Activated naive CD4-positive, alpha-beta T cell treated with anti-CD3 and anti-CD28 coated beads, Interleukin-2, amount 10 ng/mL, durations not matched to agents 5 hours and 36 hours (primary cell): ENCODE measurements around the gene PPP3R1. TPM values are rescaled to one million over a fixed set of nuclear protein-coding genes. Genes with fewer than 3 reads are reported as not detected.

Experiments used
- total RNA-seq, 2 experiments: library from RNA; stranded (reverse); gene quantifications; one replicate each; pipeline ENCODE4 v1.2.3, GENCODE V29; 2021

PPP3R1 gene, protein sequence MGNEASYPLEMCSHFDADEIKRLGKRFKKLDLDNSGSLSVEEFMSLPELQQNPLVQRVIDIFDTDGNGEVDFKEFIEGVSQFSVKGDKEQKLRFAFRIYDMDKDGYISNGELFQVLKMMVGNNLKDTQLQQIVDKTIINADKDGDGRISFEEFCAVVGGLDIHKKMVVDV
- 10 to 100 TPM; 70.1 to 71.8 TPM for total RNA-seq

DNA sequence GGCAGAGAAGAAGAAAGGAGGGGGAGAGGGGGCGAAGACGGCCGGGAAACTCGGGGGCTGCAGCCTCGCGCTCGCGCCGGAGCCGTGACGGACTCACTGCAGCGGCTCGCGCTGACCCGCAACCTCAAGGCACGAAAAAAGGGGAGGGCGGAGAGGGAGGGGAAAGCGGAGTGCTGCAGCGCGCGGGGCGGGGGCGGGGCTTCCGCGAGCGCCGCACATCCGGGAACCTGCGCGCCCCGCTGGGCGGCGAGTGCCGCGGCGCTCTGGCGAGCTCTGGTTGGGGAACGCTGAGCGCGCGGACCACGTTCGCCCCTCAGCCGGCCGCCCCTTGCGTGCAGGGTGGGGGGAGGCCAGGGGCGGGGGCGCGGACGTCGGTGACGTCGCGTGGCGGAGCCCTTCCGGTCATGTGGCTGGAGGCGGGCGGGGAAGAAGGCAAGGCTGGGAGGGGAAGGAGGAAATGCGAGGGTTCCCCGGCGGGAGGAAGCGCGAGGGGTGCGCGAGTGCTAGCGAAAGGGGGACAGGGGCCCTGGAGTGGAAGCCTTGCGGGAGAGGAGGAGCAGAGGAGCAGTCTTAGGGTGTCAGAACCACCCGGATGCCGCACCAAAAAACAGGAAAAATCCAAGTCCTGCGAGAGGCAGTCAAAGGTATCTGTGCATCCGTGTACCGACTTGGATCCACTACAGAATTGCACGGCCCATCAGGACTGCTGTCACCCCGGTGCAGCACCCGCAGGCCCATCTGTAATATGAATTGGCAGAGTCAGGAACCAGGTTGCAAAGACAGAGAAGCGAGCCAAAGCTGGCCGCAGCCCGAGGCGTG lies at the start of gene PPP3R1:
TSS of gene PPP3R1 (minus strand) at position 133 of the 819 bp plus-strand sequence. CDS start 405 bp downstream, outside the sequence.

DNA sequence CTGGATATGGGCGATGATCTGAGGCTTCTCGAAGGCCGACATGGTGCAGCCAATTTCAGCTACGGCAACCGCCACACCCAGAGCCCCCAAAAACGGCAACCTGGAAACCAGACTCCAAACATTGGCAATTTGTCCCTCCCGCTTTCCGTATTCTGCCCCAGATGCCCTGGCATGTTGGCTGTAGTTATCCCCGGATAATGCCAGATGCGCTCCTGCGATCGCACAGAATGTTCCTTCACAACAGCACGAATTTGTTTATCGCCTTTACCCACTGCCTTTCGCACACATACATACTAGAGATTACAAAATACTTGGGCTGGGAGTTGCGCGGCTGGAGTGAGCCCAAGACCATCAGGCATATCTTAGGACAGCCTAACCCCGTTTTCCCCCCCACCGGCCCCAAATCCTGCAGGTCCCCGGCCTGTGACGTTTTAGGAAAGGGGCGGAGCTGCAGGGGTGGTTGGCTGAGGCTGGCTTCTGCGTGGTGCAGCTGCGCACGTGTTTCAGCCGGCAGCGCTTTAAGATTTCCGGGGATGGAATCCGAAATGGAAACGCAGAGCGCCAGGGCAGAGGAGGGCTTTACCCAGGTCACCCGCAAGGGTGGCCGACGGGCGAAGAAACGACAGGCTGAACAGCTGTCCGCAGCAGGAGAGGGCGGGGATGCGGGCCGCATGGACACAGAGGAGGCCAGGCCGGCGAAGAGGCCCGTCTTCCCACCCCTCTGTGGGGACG lies 94.8 kb downstream of the PPP3R1 start, which contains the start of gene PNO1:
TSS of gene PNO1 (plus strand) at position 487 of the 732 bp plus-strand sequence. CDS start at position 534, 47 bp downstream.

Other genes starting within 250 kb of the PPP3R1 start
- 10 to 100 TPM; 14.3 to 16.2 TPM for gene C1D, start 189.5 kb downstream of the PPP3R1 start, total RNA-seq
- 1 to 10 TPM; 8.1 to 9.1 TPM for gene PNO1, start 94.6 kb downstream of the PPP3R1 start, total RNA-seq
- not detected for gene CNRIP1, start 67.4 kb upstream of the PPP3R1 start, total RNA-seq
- gene PLEK, start 112.8 kb upstream of the PPP3R1 start, total RNA-seq = 1 to 10 TPM; 1.4 to 1.9 TPM
- 1 to 10 TPM; 2.4 to 2.6 TPM for gene FBXO48, start 214.8 kb upstream of the PPP3R1 start, total RNA-seq
- 1 to 10 TPM; 3.3 to 3.5 TPM for gene APLF, start 215.1 kb upstream of the PPP3R1 start, total RNA-seq